Chondrocyte (in vitro differentiated cells): ENCODE data around the gene LAMB3. TPM values are rescaled to one million over a fixed set of nuclear protein-coding genes. Genes with fewer than 3 reads are reported as not detected.
A peak's percentile ranks its signal among the peaks of the same experiment; 100 is the strongest.

ENCODE experiments used
- DNase-seq: peaks from one replicate; pipeline ENCODE4 v3.0.0; 2021; ENCODE audit warnings: mixed read lengths, low spot score
- H3K27ac Mint-ChIP-seq: one replicate; pipeline ENCODE4 v1.8.0; 2021; ENCODE audit warnings: mild to moderate bottlenecking, moderate library complexity, mixed read lengths; ENCODE audit not compliant: unreplicated experiment
- H3K27me3 Mint-ChIP-seq: 2 replicates; pipeline ENCODE4 v1.8.0; 2021; ENCODE audit warnings: low read depth, mixed read lengths
- H3K36me3 Mint-ChIP-seq: 2 replicates; pipeline ENCODE4 v1.8.0; 2021; ENCODE audit warnings: low read depth, mixed read lengths
- H3K4me1 Mint-ChIP-seq: 2 replicates; pipeline ENCODE4 v1.8.0; 2021; ENCODE audit warnings: low read depth, mild to moderate bottlenecking, mixed read lengths
- H3K4me3 Mint-ChIP-seq: one replicate; pipeline ENCODE4 v1.8.0; 2021; ENCODE audit warnings: mild to moderate bottlenecking, moderate library complexity, mixed read lengths; ENCODE audit not compliant: unreplicated experiment
- H3K9me3 Mint-ChIP-seq: 2 replicates; pipeline ENCODE4 v1.8.0; 2021; ENCODE audit warnings: low read depth, mixed read lengths
- CTCF ChIP-seq: fragments of 200-600 bp; sonication (generic); IDR thresholded peaks from 2 replicates; pipeline ENCODE4 v1.5.0; 2021; ENCODE audit warnings: antibody characterized with exemption, mild to moderate bottlenecking, moderate library complexity
- total RNA-seq: library from RNA; stranded (reverse); gene quantifications from 3 replicates; pipeline ENCODE4 v1.2.1, GENCODE V29; 2021

Gene LAMB3
- total RNA-seq, 1 donor from 2014 or later = 6.3 TPM

GRCh38 chr1:209585672-209586071 lies 66.6 kb downstream of the LAMB3 start:
- DNase-seq = no peak
- TF ChIP-seq CTCF = peak; percentile 14
- H3K27ac Mint-ChIP-seq = no peak overlapping the region
- peak overlapping the region; percentile 37 for H3K4me3 Mint-ChIP-seq
- no peaks in the 10 kb centered on the region for H3K4me1 Mint-ChIP-seq
- H3K36me3 Mint-ChIP-seq = no peaks in the 10 kb centered on the region
- H3K27me3 Mint-ChIP-seq = peaks cover 14% of the 10 kb centered on the region
- no peaks in the 10 kb centered on the region for H3K9me3 Mint-ChIP-seq

- no peak for TF ChIP-seq CTCF
- no peak overlapping the region for H3K27ac Mint-ChIP-seq
- no peak for DNase-seq
Measured at GRCh38 chr1:209585197-209585596, 67.0 kb downstream of the LAMB3 start.

GRCh38 chr1:209584231-209584672 lies 68.0 kb downstream of the LAMB3 start:
- Mint-ChIP-seq H3K27ac (no peak overlapping the region), H3K9me3 (no peaks in the 10 kb centered on the region), H3K4me3 (no peak overlapping the region), H3K4me1 (no peaks in the 10 kb centered on the region), H3K36me3 (no peaks in the 10 kb centered on the region), H3K27me3 (peaks cover 9% of the 10 kb centered on the region)
- no peak for TF ChIP-seq CTCF
- DNase-seq = no peak

More at GRCh38 chr1:209585197-209585596, 67.0 kb downstream of the LAMB3 start:
- Mint-ChIP-seq H3K4me3 (no peak overlapping the region), H3K27me3 (peaks cover 10% of the 10 kb centered on the region), H3K9me3 (no peaks in the 10 kb centered on the region), H3K36me3 (no peaks in the 10 kb centered on the region), H3K4me1 (no peaks in the 10 kb centered on the region)

GRCh38 chr1:209583408-209583807 lies 68.8 kb downstream of the LAMB3 start, which contains the start of gene CAMK1G:
Gene CAMK1G, plus strand, starts transcription at chr1:209583714. Its CDS starts 11,270 bp downstream, at chr1:209594984.
- no peak for TF ChIP-seq CTCF
- Mint-ChIP-seq H3K27ac (no peak within 1 kb of the TSS), H3K4me1 (no peaks in the 10 kb centered on the region), H3K27me3 (peaks cover 9% of the 10 kb centered on the region), H3K36me3 (no peaks in the 10 kb centered on the region), H3K9me3 (no peaks in the 10 kb centered on the region), H3K4me3 (no peak within 1 kb of the TSS)
- no peak for DNase-seq

- H3K4me3 Mint-ChIP-seq = no peak overlapping the region
- no peaks in the 10 kb centered on the region for H3K4me1 Mint-ChIP-seq
- H3K27ac Mint-ChIP-seq = no peak overlapping the region
- TF ChIP-seq CTCF = no peak
- DNase-seq = no peak
- H3K36me3 Mint-ChIP-seq = no peaks in the 10 kb centered on the region
- H3K27me3 Mint-ChIP-seq = peaks cover 11% of the 10 kb centered on the region
- no peaks in the 10 kb centered on the region for H3K9me3 Mint-ChIP-seq
Measured at GRCh38 chr1:209580577-209580976, 71.6 kb downstream of the LAMB3 start.
